ENCODE data around the gene DTX3L. TPM values are rescaled to one million over a fixed set of nuclear protein-coding genes. Genes with fewer than 3 reads are reported as not detected.

Gene DTX3L
- total and polyA plus RNA-seq, 10 of the 15 experiments (the other 5 are each of a cell fraction or from before 2014, with no cell fraction given), result 9.9 to 41.4 (median 21.7) TPM

DNA sequence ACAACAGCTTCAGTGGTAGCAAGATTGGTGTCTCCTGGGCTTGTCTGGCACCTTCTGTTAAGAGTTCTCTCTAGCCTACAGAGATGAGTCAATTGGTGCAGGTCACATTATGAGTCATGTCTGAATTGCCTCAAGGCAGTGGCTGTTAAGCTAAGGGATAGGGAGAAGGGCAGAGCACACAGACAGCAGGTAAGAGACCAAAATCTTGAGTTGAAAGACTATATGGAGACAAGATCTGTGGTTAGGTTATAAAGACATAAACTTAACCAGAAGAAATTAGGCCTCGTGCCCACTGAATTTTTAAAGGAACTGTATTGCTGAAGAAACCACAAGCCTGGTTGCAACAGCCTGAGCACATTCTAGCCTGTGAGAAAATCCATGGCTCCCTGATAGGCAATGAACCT lies 30.2 kb upstream of the DTX3L start (continued):
- TF ChIP-seq, protein P1, sequence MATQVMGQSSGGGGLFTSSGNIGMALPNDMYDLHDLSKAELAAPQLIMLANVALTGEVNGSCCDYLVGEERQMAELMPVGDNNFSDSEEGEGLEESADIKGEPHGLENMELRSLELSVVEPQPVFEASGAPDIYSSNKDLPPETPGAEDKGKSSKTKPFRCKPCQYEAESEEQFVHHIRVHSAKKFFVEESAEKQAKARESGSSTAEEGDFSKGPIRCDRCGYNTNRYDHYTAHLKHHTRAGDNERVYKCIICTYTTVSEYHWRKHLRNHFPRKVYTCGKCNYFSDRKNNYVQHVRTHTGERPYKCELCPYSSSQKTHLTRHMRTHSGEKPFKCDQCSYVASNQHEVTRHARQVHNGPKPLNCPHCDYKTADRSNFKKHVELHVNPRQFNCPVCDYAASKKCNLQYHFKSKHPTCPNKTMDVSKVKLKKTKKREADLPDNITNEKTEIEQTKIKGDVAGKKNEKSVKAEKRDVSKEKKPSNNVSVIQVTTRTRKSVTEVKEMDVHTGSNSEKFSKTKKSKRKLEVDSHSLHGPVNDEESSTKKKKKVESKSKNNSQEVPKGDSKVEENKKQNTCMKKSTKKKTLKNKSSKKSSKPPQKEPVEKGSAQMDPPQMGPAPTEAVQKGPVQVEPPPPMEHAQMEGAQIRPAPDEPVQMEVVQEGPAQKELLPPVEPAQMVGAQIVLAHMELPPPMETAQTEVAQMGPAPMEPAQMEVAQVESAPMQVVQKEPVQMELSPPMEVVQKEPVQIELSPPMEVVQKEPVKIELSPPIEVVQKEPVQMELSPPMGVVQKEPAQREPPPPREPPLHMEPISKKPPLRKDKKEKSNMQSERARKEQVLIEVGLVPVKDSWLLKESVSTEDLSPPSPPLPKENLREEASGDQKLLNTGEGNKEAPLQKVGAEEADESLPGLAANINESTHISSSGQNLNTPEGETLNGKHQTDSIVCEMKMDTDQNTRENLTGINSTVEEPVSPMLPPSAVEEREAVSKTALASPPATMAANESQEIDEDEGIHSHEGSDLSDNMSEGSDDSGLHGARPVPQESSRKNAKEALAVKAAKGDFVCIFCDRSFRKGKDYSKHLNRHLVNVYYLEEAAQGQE (IDR thresholded peaks at IDR 0.05; ENCODE audit: low read depth, low read length), result no peak
- TF ChIP-seq, protein P2, sequence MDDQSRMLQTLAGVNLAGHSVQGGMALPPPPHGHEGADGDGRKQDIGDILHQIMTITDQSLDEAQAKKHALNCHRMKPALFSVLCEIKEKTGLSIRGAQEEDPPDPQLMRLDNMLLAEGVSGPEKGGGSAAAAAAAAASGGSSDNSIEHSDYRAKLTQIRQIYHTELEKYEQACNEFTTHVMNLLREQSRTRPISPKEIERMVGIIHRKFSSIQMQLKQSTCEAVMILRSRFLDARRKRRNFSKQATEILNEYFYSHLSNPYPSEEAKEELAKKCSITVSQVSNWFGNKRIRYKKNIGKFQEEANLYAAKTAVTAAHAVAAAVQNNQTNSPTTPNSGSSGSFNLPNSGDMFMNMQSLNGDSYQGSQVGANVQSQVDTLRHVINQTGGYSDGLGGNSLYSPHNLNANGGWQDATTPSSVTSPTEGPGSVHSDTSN (IDR thresholded peaks at IDR 0.05; ENCODE audit: insufficient replicate concordance, low read depth, low read length), result no peak
- TF ChIP-seq ZNF274 (IDR thresholded peaks at IDR 0.05; ENCODE audit: insufficient read depth, insufficient read length) (no peak), FOS (IDR thresholded peaks at IDR 0.05; ENCODE audit: borderline replicate concordance, extremely low read depth, insufficient read length) (no peak), LARP7 (IDR thresholded peaks at IDR 0.05) (no peak), ETV6 (conservative IDR thresholded peaks at IDR 0.05 in 1 of 2, IDR thresholded peaks at IDR 0.05 in 1 of 2; ENCODE audit: borderline replicate concordance in 1 of 2, low read depth in 1 of 2) (peak in 1 of 2 experiments; percentile 41; a peak in 1 of 4 replicates), ESRRA (IDR thresholded peaks at IDR 0.05; ENCODE audit: low read length) (no peak), CEBPB (IDR thresholded peaks at IDR 0.05; ENCODE audit: borderline replicate concordance in 1 of 2, low read depth in 2 of 2, low read length in 2 of 2) (no peak), CBX5 (IDR thresholded peaks at IDR 0.05; ENCODE audit: low read depth) (0 out of 2 replicates have a peak, but pooled peaks have one; percentile 75), BMI1 (IDR thresholded peaks at IDR 0.05; ENCODE audit: borderline replicate concordance) (no peak)
- TF ChIP-seq, protein P3, sequence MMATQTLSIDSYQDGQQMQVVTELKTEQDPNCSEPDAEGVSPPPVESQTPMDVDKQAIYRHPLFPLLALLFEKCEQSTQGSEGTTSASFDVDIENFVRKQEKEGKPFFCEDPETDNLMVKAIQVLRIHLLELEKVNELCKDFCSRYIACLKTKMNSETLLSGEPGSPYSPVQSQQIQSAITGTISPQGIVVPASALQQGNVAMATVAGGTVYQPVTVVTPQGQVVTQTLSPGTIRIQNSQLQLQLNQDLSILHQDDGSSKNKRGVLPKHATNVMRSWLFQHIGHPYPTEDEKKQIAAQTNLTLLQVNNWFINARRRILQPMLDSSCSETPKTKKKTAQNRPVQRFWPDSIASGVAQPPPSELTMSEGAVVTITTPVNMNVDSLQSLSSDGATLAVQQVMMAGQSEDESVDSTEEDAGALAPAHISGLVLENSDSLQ (IDR thresholded peaks at IDR 0.05), result no peak
- TF ChIP-seq, protein P4, sequence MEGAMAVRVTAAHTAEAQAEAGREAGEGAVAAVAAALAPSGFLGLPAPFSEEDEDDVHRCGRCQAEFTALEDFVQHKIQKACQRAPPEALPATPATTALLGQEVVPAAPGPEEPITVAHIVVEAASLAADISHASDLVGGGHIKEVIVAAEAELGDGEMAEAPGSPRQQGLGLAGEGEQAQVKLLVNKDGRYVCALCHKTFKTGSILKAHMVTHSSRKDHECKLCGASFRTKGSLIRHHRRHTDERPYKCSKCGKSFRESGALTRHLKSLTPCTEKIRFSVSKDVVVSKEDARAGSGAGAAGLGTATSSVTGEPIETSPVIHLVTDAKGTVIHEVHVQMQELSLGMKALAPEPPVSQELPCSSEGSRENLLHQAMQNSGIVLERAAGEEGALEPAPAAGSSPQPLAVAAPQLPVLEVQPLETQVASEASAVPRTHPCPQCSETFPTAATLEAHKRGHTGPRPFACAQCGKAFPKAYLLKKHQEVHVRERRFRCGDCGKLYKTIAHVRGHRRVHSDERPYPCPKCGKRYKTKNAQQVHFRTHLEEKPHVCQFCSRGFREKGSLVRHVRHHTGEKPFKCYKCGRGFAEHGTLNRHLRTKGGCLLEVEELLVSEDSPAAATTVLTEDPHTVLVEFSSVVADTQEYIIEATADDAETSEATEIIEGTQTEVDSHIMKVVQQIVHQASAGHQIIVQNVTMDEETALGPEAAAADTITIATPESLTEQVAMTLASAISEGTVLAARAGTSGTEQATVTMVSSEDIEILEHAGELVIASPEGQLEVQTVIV (IDR thresholded peaks at IDR 0.05; ENCODE audit: borderline replicate concordance, partially characterized antibody), result no peak
- TF ChIP-seq, protein P5, sequence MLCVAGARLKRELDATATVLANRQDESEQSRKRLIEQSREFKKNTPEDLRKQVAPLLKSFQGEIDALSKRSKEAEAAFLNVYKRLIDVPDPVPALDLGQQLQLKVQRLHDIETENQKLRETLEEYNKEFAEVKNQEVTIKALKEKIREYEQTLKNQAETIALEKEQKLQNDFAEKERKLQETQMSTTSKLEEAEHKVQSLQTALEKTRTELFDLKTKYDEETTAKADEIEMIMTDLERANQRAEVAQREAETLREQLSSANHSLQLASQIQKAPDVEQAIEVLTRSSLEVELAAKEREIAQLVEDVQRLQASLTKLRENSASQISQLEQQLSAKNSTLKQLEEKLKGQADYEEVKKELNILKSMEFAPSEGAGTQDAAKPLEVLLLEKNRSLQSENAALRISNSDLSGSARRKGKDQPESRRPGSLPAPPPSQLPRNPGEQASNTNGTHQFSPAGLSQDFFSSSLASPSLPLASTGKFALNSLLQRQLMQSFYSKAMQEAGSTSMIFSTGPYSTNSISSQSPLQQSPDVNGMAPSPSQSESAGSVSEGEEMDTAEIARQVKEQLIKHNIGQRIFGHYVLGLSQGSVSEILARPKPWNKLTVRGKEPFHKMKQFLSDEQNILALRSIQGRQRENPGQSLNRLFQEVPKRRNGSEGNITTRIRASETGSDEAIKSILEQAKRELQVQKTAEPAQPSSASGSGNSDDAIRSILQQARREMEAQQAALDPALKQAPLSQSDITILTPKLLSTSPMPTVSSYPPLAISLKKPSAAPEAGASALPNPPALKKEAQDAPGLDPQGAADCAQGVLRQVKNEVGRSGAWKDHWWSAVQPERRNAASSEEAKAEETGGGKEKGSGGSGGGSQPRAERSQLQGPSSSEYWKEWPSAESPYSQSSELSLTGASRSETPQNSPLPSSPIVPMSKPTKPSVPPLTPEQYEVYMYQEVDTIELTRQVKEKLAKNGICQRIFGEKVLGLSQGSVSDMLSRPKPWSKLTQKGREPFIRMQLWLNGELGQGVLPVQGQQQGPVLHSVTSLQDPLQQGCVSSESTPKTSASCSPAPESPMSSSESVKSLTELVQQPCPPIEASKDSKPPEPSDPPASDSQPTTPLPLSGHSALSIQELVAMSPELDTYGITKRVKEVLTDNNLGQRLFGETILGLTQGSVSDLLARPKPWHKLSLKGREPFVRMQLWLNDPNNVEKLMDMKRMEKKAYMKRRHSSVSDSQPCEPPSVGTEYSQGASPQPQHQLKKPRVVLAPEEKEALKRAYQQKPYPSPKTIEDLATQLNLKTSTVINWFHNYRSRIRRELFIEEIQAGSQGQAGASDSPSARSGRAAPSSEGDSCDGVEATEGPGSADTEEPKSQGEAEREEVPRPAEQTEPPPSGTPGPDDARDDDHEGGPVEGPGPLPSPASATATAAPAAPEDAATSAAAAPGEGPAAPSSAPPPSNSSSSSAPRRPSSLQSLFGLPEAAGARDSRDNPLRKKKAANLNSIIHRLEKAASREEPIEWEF (IDR thresholded peaks at IDR 0.05; ENCODE audit: insufficient replicate concordance, low read depth, low read length), result no peak
- TF ChIP-seq, protein P6, sequence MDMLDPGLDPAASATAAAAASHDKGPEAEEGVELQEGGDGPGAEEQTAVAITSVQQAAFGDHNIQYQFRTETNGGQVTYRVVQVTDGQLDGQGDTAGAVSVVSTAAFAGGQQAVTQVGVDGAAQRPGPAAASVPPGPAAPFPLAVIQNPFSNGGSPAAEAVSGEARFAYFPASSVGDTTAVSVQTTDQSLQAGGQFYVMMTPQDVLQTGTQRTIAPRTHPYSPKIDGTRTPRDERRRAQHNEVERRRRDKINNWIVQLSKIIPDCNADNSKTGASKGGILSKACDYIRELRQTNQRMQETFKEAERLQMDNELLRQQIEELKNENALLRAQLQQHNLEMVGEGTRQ (IDR thresholded peaks at IDR 0.05; ENCODE audit: borderline replicate concordance, low read depth, low read length), result no peak
